ENCODE results near the gene TMEM98.
"Not testable (repeated sequence)": the region's sequence is repeated elsewhere in the genome, so short reads cannot be mapped to it uniquely, and the experiment has no call there.

Gene TMEM98

GRCh38 chr17:32943647-32944191, 15.8 kb downstream of the TMEM98 start:
- DNase-seq (ENCODE audit: low spot score), result no peak

- no peak for DNase-seq (ENCODE audit: low spot score)
Measured at GRCh38 chr17:32944248-32945020, 16.5 kb downstream of the TMEM98 start.

- no peak for DNase-seq (ENCODE audit: low spot score)
Measured at GRCh38 chr17:32946375-32947135, 18.6 kb downstream of the TMEM98 start.

GRCh38 chr17:32947736-32948135, 19.8 kb downstream of the TMEM98 start:
- no peak for DNase-seq (ENCODE audit: low spot score)

- DNase-seq (ENCODE audit: low spot score), result no peak
Measured at GRCh38 chr17:32949181-32949580, 21.2 kb downstream of the TMEM98 start.

- not testable (repeated sequence) for DNase-seq (ENCODE audit: low spot score)
Measured at GRCh38 chr17:32952491-32952890, 24.5 kb downstream of the TMEM98 start.

- DNase-seq (ENCODE audit: low spot score), result no peak
Measured at GRCh38 chr17:32953045-32953444, 25.1 kb downstream of the TMEM98 start.

GRCh38 chr17:32953857-32954256, 25.9 kb downstream of the TMEM98 start:
- no peak for DNase-seq (ENCODE audit: low spot score)

GRCh38 chr17:32954477-32954876, 26.5 kb downstream of the TMEM98 start:
- DNase-seq (ENCODE audit: low spot score), result no peak

GRCh38 chr17:32955155-32955554, 27.2 kb downstream of the TMEM98 start:
- DNase-seq (ENCODE audit: low spot score), result no peak

- no peak for DNase-seq (ENCODE audit: low spot score)
Measured at GRCh38 chr17:32956240-32956970, 28.5 kb downstream of the TMEM98 start.

GRCh38 chr17:32958418-32958817, 30.5 kb downstream of the TMEM98 start:
- DNase-seq (ENCODE audit: low spot score), result no peak

GRCh38 chr17:32960815-32961214, 32.9 kb downstream of the TMEM98 start:
- no peak for DNase-seq (ENCODE audit: low spot score)

- no peak for DNase-seq (ENCODE audit: low spot score)
Measured at GRCh38 chr17:32962320-32962711, 34.4 kb downstream of the TMEM98 start.

- DNase-seq (ENCODE audit: low spot score), result no peak
Measured at GRCh38 chr17:32964541-32964940, 36.6 kb downstream of the TMEM98 start.

- not testable (repeated sequence) for DNase-seq (ENCODE audit: low spot score)
Measured at GRCh38 chr17:32969231-32969630, 41.3 kb downstream of the TMEM98 start.

- DNase-seq (ENCODE audit: low spot score), result no peak
Measured at GRCh38 chr17:32970281-32970680, 42.3 kb downstream of the TMEM98 start.

GRCh38 chr17:32971171-32971570, 43.2 kb downstream of the TMEM98 start:
- no peak for DNase-seq (ENCODE audit: low spot score)

- no peak for DNase-seq (ENCODE audit: low spot score)
Measured at GRCh38 chr17:32976131-32976530, 48.2 kb downstream of the TMEM98 start.

- no peak for DNase-seq (ENCODE audit: low spot score)
Measured at GRCh38 chr17:32976605-32977004, 48.7 kb downstream of the TMEM98 start.

- no peak for DNase-seq (ENCODE audit: low spot score)
Measured at GRCh38 chr17:32980230-32980629, 52.3 kb downstream of the TMEM98 start.

- DNase-seq (ENCODE audit: low spot score), result not testable (repeated sequence)
Measured at GRCh38 chr17:32981611-32982010, 53.7 kb downstream of the TMEM98 start.
